Activated CD8-positive, alpha-beta memory T cell treated with anti-CD3 and anti-CD28 coated beads for 48 hours (primary cell): ENCODE data around the gene ALOX5.
"Not testable (repeated sequence)": the region's sequence is repeated elsewhere in the genome, so short reads cannot be mapped to it uniquely, and the experiment has no call there.

Source experiments
- DNase-seq, 3 experiments: peaks; one replicate each; pipeline ENCODE4 v3.0.0-alpha.2; 2020; ENCODE audit warnings: low read depth in 2 of 3, low spot score in 2 of 3

Gene ALOX5

DNA sequence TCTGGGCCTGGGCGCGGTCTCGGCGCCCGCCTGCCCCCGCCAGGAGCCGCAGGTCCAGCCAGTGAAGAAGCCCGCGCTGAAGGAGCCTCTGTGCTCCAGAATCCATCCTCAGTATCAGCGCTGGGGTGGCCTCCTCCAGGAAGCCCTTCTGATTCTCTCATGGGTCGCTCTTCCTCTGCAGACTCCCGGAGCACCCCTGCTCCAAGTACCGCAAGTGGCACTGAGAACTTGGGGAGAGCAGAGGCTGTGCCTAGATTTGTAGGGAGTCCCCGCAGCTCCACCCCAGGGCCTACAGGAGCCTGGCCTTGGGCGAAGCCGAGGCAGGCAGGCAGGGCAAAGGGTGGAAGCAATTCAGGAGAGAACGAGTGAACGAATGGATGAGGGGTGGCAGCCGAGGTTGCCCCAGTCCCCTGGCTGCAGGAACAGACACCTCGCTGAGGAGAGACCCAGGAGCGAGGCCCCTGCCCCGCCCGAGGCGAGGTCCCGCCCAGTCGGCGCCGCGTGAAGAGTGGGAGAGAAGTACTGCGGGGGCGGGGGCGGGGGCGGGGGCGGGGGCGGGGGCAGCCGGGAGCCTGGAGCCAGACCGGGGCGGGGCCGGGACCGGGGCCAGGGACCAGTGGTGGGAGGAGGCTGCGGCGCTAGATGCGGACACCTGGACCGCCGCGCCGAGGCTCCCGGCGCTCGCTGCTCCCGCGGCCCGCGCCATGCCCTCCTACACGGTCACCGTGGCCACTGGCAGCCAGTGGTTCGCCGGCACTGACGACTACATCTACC is at the start of gene ALOX5:
Gene ALOX5, plus strand, starts transcription at position 641 of the 774 bp plus-strand sequence. Its CDS starts 64 bp downstream, at position 705.
- no peak for DNase-seq

DNA sequence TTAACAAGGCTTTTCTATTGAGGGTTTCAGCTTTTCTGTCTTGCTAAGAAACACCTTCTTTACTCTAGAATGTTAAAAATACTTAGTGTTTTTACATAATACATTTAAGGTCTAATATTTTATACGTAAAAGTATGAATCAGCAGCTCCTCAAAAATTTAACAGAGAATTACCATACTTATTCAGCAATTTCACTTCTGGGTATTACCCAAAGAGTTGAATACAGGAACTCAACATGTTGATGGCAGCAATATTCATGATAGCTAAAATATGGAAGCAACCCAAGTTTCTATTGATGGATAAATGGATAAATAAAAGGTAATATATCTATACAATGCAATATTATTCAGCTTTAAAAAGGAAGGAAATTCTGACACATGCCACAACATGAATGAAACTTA is 48.9 kb upstream of the ALOX5 start:
- DNase-seq: no peak

DNA sequence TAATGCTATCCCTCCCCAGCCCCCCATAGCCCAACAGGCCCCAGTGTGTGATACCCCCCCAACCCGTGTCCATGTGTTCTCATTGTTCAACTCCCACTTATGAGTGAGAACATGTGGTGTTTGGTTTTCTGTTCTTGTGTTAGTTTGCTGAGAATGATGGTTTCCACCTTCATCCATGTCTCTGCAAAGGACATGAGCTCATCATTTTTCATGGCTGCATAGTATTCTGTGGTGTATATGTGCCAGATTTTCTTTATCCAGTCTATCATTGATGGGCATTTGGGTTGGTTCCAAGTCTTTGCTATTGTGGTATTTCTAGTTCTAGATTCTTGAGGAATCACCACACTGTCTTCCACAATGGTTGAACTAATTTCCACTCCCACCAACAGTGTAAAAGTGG is 47.2 kb upstream of the ALOX5 start:
- not testable (repeated sequence) for DNase-seq

DNA sequence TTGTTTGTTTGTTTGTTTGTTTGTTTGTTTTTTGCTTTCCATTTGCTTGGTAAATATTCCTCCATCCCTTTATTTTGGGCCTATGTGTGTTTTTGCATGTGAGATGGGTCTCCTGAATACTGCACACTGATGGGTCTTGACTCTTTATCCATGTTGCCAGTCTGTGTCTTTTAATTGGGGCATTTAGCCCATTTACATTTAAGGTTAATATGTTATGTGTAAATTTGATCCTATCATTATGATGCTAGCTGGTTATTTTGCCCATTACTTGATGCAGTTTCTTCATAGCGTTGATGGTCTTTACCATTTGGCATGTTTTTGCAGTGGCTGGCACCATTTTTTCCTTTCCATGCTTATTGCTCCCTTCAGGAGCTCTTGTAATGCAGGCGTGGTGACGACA is 42.2 kb upstream of the ALOX5 start:
- not testable (repeated sequence) for DNase-seq

DNA sequence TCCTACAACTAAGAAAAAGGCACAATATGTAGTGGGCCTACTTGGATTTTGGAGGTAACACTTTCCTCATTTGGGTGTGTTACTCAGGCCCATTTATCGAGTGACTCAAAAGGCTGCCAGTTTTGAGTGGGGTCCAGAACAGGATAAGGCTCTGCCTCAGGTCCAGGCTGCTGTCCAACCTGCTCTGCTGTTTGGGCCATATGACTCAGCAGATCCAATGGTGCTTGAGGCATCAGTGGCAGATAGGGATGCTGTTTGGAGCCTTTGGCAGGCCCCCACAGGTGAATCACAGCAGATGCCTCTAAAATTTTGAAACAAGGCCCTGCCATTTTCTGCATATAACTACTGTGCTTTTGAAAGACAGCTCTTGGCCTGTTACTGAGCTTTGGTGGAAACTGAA is 34.1 kb upstream of the ALOX5 start:
- DNase-seq: no peak

DNA sequence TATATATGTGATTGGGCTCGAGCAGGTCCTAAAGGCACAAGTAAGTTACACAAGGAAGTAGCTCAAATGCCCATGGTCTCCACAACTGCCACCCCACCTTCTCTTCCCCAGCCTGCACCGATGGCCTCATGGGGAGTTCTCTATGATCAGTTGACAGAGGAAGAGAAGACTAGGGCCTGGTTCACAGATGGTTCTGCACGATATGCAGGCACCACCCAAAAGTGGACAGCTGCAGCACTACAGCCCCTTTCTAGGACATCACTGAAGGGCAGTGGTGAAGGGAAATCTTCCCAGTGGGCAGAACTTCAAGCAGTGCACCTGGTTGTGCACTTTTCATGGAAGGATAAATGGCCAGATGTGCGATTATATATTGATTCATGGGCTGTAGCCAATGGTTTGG is 33.6 kb upstream of the ALOX5 start:
- DNase-seq: not testable (repeated sequence)

DNA sequence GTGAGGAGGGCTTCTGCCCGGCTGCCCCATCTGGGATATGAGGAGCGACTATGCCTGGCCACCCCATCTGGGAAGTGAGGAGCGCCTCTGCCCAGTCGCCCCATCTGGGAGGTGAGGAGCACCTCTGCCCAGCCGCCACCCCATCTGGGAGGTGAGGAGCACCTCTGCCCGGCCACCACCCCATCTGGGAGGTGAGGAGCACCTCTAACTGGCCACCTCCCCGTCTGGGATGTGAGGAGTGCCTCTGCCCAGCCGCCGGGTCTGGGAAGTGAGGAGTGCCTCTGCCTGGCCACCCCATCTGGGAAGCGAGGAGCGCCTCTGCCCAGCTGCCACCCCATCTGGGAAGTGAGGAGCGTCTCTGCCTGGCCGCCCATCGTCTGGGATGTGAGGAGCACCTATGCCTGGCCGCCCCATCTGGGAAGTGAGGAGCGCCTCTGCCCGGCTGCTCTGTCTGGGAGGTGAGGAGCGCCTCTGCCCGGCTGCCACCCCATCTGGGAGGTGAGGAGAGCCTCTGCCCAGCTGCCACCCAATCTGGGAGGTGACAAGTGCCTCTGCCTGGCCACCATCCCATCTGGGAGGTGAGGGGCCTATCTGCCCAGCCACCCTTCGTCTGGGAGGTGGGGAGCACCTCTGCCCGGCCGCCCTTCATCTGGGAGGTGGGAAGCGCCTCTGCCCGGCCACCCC is 27.2 kb upstream of the ALOX5 start:
- not testable (repeated sequence) for DNase-seq

DNA sequence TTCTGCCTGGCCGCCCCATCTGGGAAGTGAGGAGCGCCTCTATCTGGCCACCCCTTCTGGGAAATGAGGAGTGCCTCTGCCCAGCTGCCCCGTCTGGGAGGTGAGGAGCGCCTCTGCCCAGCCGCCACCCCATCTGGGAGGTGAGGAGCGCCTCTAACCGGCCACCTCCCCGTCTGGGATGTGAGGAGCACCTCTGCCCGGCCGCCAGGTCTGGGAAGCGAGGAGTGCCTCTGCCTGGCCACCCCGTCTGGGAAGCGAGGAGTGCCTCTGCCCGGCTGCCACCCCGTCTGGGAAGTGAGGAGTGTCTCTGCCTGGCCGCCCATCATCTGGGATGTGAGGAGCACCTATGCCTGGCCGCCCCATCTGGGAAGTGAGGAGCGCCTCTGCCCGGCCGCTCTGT is 26.6 kb upstream of the ALOX5 start:
- DNase-seq: not testable (repeated sequence)

DNA sequence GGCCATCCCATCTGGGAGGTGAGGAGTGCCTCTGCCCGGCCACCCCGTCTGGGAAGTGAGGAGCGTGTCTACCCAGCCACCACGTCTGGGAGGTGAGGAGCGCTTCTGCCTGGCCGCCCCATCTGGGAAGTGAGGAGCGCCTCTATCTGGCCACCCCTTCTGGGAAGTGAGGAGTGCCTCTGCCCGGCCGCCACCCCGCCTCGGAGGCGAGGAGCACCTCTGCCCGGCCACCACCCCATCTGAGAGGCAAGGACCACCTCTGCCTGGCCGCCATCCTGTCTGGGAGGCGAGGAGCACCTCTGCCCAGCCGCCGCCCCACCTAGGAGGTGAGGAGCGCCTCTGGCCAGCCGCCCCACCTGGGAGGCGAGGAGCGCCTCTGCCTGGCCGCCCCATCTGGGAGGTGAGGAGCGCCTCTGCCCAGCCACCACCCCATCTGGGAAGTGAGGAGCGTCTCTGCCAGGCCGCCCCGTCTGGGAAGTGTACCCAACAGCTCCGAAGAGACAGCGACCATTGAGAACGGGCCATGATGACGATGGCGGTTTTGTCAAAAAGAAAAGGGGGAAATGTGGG is 25.7 kb upstream of the ALOX5 start:
- not testable (repeated sequence) for DNase-seq

DNA sequence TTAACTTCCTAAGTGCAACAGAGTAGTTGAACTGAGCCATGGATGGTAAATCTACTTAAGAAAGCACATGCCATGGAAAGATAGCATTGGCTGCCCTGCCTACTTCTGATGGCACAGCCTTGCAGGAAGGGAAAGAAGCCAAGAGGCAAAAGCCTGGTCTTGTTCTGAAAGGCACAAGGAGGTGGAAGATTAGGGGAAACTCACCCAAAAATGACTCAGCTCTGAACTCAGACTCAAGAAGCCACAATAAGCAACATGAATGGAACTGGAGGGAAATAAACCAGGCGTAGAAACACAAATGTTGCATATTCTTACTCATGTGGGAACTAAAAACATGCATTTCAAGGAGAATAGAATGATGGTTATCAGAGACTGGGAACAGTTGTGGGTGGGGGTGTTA is 20.8 kb upstream of the ALOX5 start:
- DNase-seq: no peak

DNA sequence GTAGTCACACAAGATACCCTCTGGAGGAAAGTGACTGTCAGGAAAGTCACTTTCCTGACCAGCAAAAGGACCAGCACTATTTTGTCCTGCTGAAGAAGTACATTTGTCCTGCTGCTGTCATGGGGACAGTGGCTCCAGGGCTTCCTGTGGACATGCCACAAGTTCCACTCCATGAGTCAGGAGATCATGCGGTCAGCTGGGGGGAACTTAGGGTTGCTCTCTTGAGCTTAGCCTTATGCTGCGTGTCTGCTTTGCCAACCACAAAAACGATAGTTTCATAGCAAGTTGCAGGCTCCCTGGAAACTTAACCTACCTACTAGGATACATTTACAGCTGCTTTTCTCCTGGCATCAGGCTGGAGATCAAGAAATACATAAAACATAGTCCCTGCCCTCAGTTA is 19.8 kb upstream of the ALOX5 start:
- no peak for DNase-seq

DNA sequence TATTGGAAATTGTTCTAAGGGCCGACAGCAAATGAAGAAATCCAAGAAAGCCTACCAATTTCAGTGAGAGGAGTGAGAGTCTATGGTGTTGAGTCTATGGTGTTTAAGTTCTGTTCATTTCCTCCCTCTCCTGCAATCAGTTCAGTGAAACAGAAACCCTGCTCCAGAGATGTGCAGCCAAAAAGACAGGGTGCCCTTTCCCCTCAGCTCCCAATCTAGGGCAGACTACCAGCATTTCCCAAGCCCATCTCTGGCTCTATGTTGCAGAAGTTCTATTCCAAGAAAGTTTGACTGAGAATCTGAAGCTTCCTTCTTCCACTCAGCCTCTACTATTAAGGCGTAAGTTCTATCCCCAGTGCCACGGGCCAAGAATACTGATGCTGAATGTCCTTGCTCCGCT is 18.5 kb upstream of the ALOX5 start:
- no peak for DNase-seq

DNA sequence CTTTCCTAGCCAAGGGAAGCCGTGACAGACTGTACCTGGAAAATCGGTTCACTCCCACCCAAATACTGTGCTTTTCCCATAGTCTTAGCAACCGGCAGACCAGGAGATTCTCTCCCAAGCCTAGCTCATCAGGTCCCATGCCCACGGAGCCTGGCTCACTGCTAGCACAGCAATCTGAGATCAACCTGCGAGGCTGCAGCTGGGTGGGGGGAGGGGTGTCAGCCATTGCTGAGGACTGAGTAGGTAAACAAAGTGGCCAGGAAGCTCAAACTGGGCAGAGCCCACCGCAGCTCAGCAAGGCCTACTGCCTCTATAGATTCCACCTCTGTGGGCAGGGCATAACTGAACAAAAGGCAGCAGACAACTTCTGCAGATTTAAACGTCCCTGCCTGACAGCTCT is 15.1 kb upstream of the ALOX5 start:
- DNase-seq: not testable (repeated sequence)

DNA sequence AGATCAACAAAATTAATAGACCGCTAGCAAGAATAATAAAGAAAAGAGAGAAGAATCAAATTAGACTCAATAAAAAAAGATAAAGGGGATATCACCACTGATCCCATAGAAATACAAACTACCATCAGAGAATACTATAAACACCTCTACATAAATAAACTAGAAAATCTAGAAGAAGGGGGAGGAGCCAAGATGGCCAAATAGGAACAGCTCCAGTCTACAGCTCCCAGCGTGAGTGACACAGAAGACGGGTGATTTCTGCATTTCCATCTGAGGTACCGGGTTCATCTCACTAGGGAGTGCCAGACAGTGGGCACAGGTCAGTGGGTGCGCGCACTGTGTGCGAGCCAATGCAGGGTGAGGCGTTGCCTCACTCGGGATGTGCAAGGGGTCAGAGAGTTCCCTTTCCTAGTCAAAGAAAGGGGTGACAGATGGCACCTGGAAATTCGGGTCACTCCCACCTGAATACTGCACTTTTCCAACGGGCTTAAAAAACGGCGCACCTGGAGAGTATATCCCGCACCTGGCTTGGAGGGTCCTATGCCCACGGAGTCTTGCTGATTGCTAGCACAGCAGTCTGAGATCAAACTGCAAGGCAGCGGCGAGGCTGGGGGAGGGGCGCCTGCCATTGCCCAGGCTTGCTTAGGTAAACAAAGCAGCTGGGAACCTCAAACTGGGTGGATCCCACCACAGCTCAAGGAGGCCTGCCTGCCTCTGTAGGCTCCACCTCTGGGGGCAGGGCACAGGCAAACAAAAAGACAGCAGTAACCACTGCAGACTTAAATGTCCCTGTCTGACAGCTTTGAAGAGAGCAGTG is 11.8 kb upstream of the ALOX5 start:
- DNase-seq: not testable (repeated sequence)

DNA sequence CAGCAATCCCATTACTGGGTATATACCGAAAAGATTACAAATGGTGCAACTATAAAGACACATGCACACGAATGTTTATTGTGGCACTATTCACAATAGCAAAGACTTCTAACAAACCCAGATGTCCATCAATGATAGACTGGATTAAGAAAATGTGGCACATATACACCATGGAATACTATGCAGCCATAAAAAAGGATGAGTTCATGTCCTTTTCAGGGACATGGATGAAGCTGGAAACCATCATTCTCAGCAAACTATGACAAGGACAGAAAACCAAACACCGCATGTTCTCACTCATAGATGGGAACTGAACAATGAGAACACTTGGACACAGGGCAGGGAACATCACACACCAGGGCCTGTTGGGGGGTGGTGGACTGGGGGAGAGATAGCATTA is 6.4 kb upstream of the ALOX5 start:
- not testable (repeated sequence) for DNase-seq

DNA sequence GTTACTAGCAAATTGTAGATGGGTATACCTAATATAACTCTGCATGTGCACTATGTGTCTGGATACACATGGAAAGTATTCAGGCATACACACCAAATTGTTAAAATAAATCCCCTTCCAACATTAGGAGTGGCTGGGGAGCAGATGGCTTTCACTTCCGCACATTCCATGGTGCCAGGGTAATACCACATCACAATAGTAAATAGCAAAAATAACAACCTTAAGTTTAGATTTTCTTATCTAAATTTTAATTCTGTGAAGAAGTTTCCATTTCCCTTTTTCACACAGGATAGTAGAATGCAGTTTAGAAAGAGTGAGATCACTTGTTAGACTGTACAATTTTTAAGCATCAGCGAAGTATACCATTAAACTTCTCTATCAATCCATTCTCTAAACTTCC is 5.8 kb upstream of the ALOX5 start:
- no peak for DNase-seq

DNA sequence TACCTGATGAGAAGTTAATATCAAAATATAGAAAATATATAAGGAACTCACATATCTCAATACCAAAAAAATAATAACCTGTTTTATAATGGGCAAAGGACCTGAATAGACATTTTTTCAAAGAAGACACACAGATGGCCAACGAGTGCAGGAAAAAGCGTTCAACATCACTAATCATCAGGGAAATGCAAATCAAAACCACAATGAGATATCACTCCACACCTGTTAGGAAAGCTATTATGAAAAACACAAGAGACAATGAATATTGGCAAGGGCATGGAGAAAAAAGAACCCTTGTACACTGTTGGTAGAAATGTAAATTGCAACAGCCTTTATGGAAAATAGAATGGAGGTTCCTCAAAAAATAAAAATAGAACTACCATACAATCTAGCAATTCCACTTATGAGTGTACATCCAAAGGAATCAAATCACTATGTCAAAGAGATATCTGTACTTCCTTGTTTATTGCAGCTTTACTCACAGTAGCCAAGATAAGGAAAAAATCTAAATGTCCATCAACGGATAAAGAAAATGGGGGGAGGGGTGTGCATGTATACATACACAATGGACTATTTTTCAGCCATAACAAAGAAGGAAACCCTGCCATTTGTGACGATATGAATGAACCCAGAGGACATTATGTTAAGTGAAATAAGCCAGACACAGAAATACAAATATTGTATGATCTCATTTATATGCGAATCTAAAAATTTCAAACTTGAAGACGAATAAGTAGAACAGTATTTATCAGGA is 3.6 kb upstream of the ALOX5 start:
- DNase-seq: no peak

DNA sequence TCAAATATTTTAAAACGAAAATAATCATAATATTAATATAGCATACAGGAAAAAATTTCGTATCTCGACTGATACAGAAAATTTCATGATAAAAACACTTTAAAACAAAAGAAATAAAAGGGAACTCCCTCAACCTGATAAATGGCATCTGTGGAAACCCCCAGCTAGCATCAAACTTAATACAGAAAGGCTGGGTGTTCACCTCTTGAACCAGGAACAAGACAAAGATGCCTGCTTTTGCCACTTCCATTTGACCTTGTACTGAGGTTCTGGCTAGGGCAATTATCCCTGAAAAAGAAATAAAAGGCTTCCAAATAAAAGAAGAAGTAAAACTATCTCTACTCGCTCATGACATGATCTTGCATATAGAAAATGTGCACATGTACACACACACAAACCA is 2.5 kb upstream of the ALOX5 start:
- no peak for DNase-seq

DNA sequence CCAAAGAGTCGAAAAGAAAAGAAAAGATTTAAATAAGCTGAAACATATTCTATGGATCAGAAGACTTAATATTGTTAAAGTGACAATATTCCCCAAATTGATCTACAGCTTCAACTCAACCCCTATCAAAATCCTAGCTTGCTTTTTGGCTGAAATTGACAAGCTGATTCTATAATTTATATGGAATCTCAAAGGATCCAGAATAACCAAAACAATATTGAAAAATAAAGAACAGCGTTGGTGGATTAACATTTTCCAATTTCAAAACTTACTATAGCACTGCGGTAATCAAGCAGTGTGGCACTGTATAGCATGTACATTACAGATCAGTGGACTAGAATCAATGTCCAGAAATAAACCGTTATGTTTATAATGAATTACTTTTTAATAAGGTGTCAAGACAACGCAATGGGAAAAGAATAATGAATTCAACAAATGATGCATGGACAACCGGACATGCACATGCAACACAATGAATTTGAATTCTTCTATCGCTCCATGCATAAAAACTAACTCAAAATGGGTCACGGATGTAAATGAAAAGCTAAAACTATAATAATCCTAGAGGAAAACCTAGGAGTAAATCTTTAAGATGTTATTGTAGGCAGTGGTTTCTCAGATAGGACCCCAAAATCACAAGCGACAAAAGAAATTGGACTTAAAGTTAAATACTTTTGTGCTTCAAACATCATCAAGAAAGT is 1.6 kb upstream of the ALOX5 start:
- no peak for DNase-seq

DNA sequence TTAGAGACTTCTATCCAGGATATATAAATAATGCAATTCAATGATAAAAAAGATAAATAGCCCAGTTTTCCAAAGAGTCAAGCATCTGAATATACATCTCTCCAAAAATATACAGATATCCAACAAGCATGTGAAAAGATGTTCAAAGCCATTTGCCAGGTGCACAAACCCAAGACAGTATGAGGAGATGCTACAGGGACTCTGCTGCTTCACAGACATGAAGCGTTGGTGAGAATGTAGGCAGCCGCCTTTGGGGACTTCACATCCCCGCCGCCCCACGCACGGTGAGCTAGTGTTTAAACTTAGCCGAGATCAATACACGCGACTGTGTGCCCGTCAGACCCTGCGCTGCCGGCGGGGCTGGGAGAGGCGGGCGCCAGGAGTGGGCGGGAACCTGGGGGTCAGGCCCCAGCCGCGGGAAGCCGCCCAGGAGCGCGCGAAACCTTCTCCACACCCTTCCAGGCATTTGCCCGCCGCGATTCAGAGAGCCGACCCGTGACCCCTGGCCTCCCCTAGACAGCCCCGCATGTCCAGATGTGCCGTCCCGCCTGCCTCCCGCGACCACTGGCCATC is 927 bp upstream of the ALOX5 start:
- DNase-seq: no peak
